Measurements from ENCODE around the gene TYROBP.

- no peak for TF ChIP-seq NRF1 (IDR thresholded peaks at IDR 0.05; ENCODE audit: low read depth, low read length)
- TF ChIP-seq EP300 (IDR thresholded peaks at IDR 0.05; ENCODE audit: borderline replicate concordance in 1 of 2, low read depth in 2 of 2, low read length in 2 of 2): no peak
- TF ChIP-seq TAF1 (IDR thresholded peaks at IDR 0.05; ENCODE audit: low read depth, low read length): no peak
- TF ChIP-seq CTCF (IDR thresholded peaks at IDR 0.05; ENCODE audit: control extremely low read depth in 1 of 3, insufficient read depth in 1 of 3, low read depth in 1 of 3, low read length in 3 of 3): no peak
- no peak for TF ChIP-seq CHD1 (IDR thresholded peaks at IDR 0.05; ENCODE audit: low read depth, low read length)
- no peak for TF ChIP-seq RXRA (IDR thresholded peaks at IDR 0.05; ENCODE audit: insufficient read depth, low read depth, low read length)
- no peak for TF ChIP-seq POLR2A (IDR thresholded peaks at IDR 0.05; ENCODE audit: control extremely low read depth in 1 of 2, low read depth in 2 of 2, low read length in 2 of 2)
- TF ChIP-seq SIX5 (IDR thresholded peaks at IDR 0.05; ENCODE audit: low read depth, low read length): no peak
- no peak for TF ChIP-seq ATF3 (IDR thresholded peaks at IDR 0.05; ENCODE audit: insufficient read depth, low read depth, low read length)
- no peak for TF ChIP-seq E2F6 (IDR thresholded peaks at IDR 0.05)
- no peak for TF ChIP-seq EZH2 (IDR thresholded peaks at IDR 0.05; ENCODE audit: low read depth, low read length, severe bottlenecking)
- TF ChIP-seq GTF2F1 (IDR thresholded peaks at IDR 0.05; ENCODE audit: borderline replicate concordance, low read depth, low read length): no peak
- no peak for TF ChIP-seq RAD21 (IDR thresholded peaks at IDR 0.05 in 1 of 2, conservative IDR thresholded peaks at IDR 0.05 in 1 of 2; ENCODE audit: low read depth in 2 of 2, low read length in 2 of 2)
- no peak for TF ChIP-seq YY1 (IDR thresholded peaks at IDR 0.05; ENCODE audit: low read depth, low read length)
Observed at GRCh38 chr19:35929876-35930275, 21.8 kb upstream of the TYROBP start.

Data from H1 (cell line).